Gastroesophageal sphincter (tissue), 4 donors: Measurements from ENCODE around the gene OSTF1. TPM values are rescaled to one million over a fixed set of nuclear protein-coding genes. Genes with fewer than 3 reads are reported as not detected.

Experiments used
- ATAC-seq: fragments of 150-250 bp; one replicate; pipeline ENCODE4 v1.9.1; 2016; ENCODE audit warnings: mild to moderate bottlenecking, moderate library complexity
- H3K27ac ChIP-seq, 4 donors: fragments of 200-600 bp; sonication (generic) in 3 of 4; 1 replicate in 3 of 4; 2 replicates in 1 of 4; pipeline ENCODE4 v1.5.1; 2016 to 2019
- H3K27me3 ChIP-seq: fragments of 200-600 bp; sonication (generic); one replicate; pipeline ENCODE4 v1.5.1; 2019
- H3K36me3 ChIP-seq, 2 donors: fragments of 200-600 bp; sonication (generic); one replicate each; pipeline ENCODE4 v1.5.1; 2019; ENCODE audit warnings: control low read depth in 1 of 2
- H3K4me1 ChIP-seq, 3 donors: fragments of 200-600 bp; sonication (generic); 1 replicate in 2 of 3; 2 replicates in 1 of 3; pipeline ENCODE4 v1.5.1; 2016 to 2019; ENCODE audit warnings: control low read depth in 2 of 3
- H3K4me3 ChIP-seq, 2 donors: fragments of 200-600 bp; sonication (generic); one replicate each; pipeline ENCODE4 v1.5.1; 2019; ENCODE audit warnings: mild to moderate bottlenecking in 1 of 2, moderate library complexity in 1 of 2
- H3K9me3 ChIP-seq, 3 donors: fragments of 200-600 bp; sonication (generic); one replicate each; pipeline ENCODE4 v1.5.1; 2017 to 2019; ENCODE audit warnings: control low read depth in 2 of 3
- EP300 ChIP-seq: sonication (generic); formaldehyde crosslinking; IDR thresholded peaks from one replicate; pipeline ENCODE4 v1.6.1; 2017; ENCODE audit warnings: antibody characterized with exemption, mild to moderate bottlenecking
- POLR2A ChIP-seq, 2 donors: fragments of 450-650 bp; IDR thresholded peaks; one replicate each; pipeline ENCODE4 v1.6.1; 2017; ENCODE audit warnings: antibody characterized with exemption in 2 of 2, mild to moderate bottlenecking in 2 of 2, moderate library complexity in 1 of 2
- POLR2AphosphoS5 ChIP-seq: sonication (generic); formaldehyde crosslinking; IDR thresholded peaks from one replicate; pipeline ENCODE4 v1.6.1; 2017; ENCODE audit warnings: antibody characterized with exemption
- WGBS, 2 donors: methylation state at CpG; one replicate each; pipeline ENCODE4 v1.1.5; 2018; ENCODE audit warnings: low coverage in 1 of 2; 5-methylcytosine and 5-hydroxymethylcytosine counted together
- small RNA-seq, 4 donors: library from RNA; depleted of rRNA; stranded (forward); fragments of <200 nt; gene quantifications; one replicate each; pipeline ENCODE3, GENCODE V24; 2016
- total RNA-seq, 4 donors: library from RNA; depleted of rRNA; stranded (reverse); fragments of >200 nt; gene quantifications; one replicate each; pipeline ENCODE4 v1.1.0, GENCODE V29; 2016
- TF ChIP-seq, protein P1 (sequence below), 4 experiments: fragments of 200-600 bp in 2 of 4; fragments of 450-650 bp in 2 of 4; sonication (generic) in 1 of 4; IDR thresholded peaks; one replicate each; pipeline ENCODE4 v1.5.1; 2017 to 2019; ENCODE audit warnings: antibody characterized with exemption in 4 of 4, mild to moderate bottlenecking in 2 of 4, moderate library complexity in 2 of 4

The OSTF1 gene
- total RNA-seq, 4 donors from 2014 or later = 9.7 to 37.6 (median 28.5) TPM

- TF ChIP-seq, protein P1, sequence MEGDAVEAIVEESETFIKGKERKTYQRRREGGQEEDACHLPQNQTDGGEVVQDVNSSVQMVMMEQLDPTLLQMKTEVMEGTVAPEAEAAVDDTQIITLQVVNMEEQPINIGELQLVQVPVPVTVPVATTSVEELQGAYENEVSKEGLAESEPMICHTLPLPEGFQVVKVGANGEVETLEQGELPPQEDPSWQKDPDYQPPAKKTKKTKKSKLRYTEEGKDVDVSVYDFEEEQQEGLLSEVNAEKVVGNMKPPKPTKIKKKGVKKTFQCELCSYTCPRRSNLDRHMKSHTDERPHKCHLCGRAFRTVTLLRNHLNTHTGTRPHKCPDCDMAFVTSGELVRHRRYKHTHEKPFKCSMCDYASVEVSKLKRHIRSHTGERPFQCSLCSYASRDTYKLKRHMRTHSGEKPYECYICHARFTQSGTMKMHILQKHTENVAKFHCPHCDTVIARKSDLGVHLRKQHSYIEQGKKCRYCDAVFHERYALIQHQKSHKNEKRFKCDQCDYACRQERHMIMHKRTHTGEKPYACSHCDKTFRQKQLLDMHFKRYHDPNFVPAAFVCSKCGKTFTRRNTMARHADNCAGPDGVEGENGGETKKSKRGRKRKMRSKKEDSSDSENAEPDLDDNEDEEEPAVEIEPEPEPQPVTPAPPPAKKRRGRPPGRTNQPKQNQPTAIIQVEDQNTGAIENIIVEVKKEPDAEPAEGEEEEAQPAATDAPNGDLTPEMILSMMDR (IDR thresholded peaks at IDR 0.05) = no peak
- TF ChIP-seq POLR2AphosphoS5 = no peak
- no peak for TF ChIP-seq POLR2A (IDR thresholded peaks at IDR 0.05)
- no peak for TF ChIP-seq EP300
- WGBS, 2 donors = 78 to 96% methylated on average over 2 of the region's 2 CpGs
- no peaks in the 10 kb centered on the region for H3K4me1 ChIP-seq
- ATAC-seq = no peak
- peaks cover 0 to under 1% of the 10 kb centered on the region in 2 donors for H3K36me3 ChIP-seq
- no peaks in the 10 kb centered on the region for H3K27me3 ChIP-seq
- H3K4me3 ChIP-seq = no peak overlapping the region
- H3K27ac ChIP-seq = no peak overlapping the region
- H3K9me3 ChIP-seq = no peaks in the 10 kb centered on the region
Observed at GRCh38 chr9:75188756-75189155, 100.4 kb downstream of the OSTF1 start.

- no peak overlapping the region for H3K27ac ChIP-seq
Observed at GRCh38 chr9:75190762-75191161, 102.4 kb downstream of the OSTF1 start.

More at GRCh38 chr9:75190762-75191161, 102.4 kb downstream of the OSTF1 start:
- Histone ChIP-seq H3K27me3 (no peaks in the 10 kb centered on the region), H3K36me3 (no peaks in the 10 kb centered on the region), H3K4me1 (no peaks in the 10 kb centered on the region), H3K9me3 (no peaks in the 10 kb centered on the region), H3K4me3 (no peak overlapping the region)
- 80 to 92% methylated on average over 2 of the region's 2 CpGs for WGBS, 2 donors
- no peak for ATAC-seq
- TF ChIP-seq POLR2AphosphoS5 = no peak
- no peak for TF ChIP-seq POLR2A (IDR thresholded peaks at IDR 0.05)
- TF ChIP-seq EP300 = no peak

Small RNA genes lying within 50 kb of the gene (small RNA-seq; reads per million reads assigned to genes)
- gene RF00019 = 0 reads per million in 4 donors

Other genes with a start within 250 kb of the OSTF1 start
- gene TRPM6, start 200.6 kb upstream of the OSTF1 start, total RNA-seq = 1 to 10 TPM in 1 of 4 donors, under 1 TPM in 3; 0.27 to 1.1 (median 0.79) TPM
- gene C9orf40, start 135.6 kb upstream of the OSTF1 start, total RNA-seq = 1 to 10 TPM; 2.6 to 8.2 (median 3.9) TPM
- 10 to 100 TPM; 11.2 to 15.5 (median 13.2) TPM for gene CARNMT1, start 60.2 kb upstream of the OSTF1 start, total RNA-seq
- gene NMRK1, start 359 bp upstream of the OSTF1 start, total RNA-seq = 10 to 100 TPM in 2 of 4 donors, 1 to 10 TPM in 2; 6.3 to 21.5 (median 13.6) TPM